GM18951 (cell line): Measurements from ENCODE around the gene CAMKMT.

Experiments
- POLR2A ChIP-seq: IDR thresholded peaks from 4 replicates; pipeline ENCODE4 v1.6.1; 2011; ENCODE audit warnings: mild to moderate bottlenecking; ENCODE audit not compliant: insufficient read length, insufficient read depth; ENCODE audit errors: extremely low read depth
- in situ Hi-C: fragments of 300-500 bp; cut with MboI; formaldehyde crosslinking; loops from one replicate; pipeline ENCODE4 v1.12.0; 2022; ENCODE audit warnings: low sequenced_read_pairs, mixed read lengths, inconsistent platforms; ENCODE audit not compliant: unreplicated experiment

The CAMKMT gene

DNA sequence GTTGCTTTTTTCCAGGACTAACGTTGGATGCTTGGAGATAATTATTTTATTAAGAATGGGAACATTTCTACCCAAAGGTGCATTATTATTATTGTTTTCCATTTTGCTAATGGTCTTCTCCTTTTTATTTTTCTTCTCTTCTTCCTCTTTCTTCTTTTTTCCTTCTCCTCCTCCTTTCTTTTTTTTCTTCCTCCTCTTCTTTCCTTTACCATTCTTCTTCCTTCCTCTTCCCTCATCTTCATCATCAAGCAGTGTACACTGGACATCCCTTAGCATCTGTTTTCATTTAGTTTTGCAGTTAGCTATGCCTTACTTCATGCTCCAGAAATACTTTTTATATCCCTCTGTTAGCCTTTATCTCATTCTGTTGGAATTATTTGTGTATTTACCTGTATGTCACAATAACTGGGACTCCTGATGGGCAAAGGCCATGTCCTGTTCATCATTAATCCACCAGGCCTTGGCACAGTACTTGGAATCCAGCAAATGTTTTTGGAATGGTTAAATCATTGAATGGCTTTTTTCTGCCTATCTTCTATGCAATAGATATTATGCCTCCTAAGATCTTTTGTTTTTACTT, 162.7 kb downstream of the CAMKMT start:
- TF ChIP-seq POLR2A: no peak
- in situ Hi-C loops: no loop called here

DNA sequence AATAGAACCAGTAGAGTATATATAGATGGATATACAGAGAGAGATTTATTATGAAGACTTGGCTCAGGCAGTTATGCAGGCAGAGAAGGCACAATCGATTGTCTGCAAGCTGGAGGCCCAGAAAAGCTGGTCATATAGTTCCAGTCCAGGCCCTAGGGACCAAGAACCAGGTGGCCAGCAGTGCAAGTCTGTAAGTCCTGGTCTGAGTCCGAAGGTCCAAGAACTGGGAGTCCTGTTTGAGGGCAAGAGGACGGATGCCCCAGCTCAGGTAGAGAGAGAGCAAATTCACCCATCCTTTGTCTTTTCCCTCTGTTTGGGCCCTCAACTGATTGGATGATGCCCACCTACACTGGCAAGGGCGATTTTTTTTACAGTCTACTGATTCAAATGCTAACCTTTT, 164.6 kb downstream of the CAMKMT start:
- in situ Hi-C loops: no loop called here
- no peak for TF ChIP-seq POLR2A

DNA sequence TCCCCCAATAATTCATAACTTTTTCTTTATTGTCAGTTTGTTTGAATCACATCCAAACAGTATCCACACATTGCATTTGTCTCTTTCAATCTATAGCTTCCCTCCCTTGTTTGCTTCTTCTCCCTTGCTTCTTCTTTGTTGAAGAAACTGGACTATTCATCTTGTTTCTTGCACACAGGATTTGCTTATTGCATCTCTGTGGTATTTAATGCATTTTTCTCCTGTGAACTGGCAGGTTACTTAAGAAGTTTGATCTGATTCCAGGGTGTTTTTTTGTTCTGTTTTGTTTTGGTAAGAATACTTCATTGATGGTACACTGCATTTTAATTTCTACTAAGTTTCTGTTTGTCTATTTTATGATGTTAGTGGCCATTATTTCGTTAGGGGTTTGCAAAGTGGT, 166.8 kb downstream of the CAMKMT start:
- no peak for TF ChIP-seq POLR2A
- in situ Hi-C loops: no loop called here

DNA sequence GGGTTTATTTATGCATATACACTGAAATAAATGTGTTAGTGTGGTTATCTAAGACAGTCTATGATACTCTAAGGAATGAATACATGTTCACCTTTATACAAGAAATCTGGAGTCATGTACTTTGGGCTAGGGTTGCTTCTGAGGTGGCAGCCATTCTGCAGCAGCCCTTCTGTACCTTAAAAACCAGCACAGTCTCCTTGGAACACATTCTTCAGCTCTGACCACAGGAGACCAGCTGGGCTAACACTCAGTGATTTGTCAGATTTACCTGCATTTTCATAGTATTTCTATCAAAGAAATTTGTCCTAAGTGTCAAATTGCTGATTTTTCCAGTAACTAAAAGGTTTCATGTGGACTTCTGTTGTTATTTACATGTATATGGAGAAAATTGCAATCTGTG, 167.7 kb downstream of the CAMKMT start:
- in situ Hi-C loops: no loop called here
- no peak for TF ChIP-seq POLR2A

DNA sequence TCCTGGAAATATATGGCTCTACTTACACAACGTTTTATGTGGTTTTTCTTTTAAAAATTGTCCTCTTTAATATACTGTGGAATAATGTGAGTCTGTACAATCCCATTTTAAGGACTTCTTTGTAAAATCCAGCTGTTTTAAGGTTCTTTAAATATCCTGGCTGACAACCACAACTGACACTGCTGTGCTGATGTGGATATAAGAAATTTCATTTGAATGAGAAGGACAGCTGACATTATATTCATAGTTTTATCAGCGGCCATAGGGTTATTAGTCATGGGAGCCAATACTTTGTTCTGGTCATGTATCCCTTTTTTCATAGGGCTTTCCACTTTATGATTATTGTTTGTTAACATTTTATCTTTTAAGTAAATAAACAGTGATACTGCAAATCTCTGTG, 169.5 kb downstream of the CAMKMT start:
- in situ Hi-C loops: no loop called here
- TF ChIP-seq POLR2A: no peak

DNA sequence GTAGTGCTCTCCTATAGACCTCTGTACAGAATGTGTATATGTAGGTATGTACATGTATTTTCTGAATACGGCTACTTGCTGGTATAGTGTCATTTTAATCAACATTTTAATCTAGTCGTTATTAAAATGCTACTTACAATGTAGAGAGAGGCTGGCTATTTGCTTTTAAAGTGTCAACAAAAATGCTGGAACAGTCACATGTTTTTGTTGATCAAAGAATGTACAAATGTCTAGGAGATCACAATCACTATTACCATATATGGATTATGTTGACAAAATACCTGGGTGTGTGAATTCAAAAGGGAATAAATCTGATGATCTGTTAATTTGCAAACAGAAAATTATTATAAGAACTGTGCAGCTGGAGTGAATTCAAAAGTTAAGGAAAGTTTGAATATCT, 170.3 kb downstream of the CAMKMT start:
- in situ Hi-C loops: no loop called here
- no peak for TF ChIP-seq POLR2A

DNA sequence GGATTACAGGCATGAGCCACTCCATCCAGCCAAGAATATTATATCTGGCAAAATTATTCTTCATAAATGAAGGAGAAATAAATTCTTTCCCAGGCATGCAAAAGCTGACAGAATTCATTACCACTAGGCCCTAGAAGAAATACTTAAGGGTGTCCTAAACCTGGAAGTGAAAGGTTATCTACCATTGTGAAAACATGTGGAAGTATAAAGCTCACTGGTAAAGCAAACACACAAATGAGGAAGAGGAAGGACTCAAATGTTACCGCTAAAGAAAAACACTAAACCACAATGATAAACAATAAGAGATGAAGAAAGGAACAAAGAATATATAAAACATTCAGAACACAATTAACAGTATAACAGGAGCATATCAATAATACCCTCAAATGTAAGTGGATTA, 171.8 kb downstream of the CAMKMT start:
- TF ChIP-seq POLR2A: no peak
- in situ Hi-C loops: no loop called here

DNA sequence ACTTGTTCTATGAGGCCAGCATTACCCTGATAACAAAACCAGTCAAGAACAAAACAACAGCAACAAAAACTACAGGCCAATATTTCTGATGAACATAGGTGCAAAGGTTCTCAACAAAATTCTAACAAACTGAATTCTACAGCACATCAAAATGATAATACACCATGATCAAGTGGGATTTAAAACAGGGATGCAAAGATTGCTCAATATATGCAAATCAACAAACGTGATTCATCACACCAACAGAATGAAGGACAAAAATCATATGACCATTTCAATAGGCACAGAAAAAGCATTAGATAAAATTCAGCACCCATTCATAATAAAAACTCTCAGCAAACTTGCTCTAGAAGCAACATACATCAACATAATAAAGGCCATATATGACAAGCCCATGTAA, 173.6 kb downstream of the CAMKMT start:
- no peak for TF ChIP-seq POLR2A
- in situ Hi-C loops: no loop called here

DNA sequence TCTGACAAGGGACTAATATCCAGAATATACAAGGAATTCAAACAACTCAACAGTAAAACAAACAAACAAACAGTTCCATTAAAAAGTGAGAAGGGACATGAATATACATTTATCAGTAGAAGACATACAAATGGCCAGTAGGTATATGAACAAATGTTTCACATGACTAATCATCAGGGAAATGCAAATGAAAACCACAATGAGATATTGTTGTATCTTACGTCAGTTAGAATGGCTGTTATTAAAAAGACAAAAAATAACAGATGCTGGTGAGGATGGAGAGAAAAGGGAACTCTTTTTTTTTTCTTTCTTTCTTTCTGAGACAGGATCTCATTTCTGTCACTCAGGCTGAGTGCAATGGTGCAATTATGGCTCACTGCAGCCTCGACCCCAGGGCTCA, 175.5 kb downstream of the CAMKMT start:
- in situ Hi-C loops: no loop called here
- TF ChIP-seq POLR2A: no peak

DNA sequence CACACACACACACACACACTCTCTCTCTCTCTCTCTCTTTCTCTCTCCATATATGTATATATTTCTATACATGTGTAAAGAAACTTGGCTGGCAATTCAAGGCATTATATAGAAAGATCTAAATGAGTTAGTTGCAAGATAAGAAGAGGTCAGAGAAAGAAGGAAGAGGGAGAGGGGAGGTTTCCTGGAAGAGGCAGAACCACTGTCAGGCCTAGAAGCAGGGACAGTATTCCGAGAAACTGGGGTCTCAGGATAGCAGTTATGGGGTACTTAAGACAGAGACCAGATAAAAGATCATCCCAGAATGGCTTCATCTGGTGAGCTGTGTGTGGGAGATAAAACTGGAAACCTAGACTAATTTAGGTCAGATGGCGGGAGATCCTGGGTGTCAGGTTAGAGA, 180.8 kb downstream of the CAMKMT start:
- in situ Hi-C loops: no loop called here
- TF ChIP-seq POLR2A: no peak

DNA sequence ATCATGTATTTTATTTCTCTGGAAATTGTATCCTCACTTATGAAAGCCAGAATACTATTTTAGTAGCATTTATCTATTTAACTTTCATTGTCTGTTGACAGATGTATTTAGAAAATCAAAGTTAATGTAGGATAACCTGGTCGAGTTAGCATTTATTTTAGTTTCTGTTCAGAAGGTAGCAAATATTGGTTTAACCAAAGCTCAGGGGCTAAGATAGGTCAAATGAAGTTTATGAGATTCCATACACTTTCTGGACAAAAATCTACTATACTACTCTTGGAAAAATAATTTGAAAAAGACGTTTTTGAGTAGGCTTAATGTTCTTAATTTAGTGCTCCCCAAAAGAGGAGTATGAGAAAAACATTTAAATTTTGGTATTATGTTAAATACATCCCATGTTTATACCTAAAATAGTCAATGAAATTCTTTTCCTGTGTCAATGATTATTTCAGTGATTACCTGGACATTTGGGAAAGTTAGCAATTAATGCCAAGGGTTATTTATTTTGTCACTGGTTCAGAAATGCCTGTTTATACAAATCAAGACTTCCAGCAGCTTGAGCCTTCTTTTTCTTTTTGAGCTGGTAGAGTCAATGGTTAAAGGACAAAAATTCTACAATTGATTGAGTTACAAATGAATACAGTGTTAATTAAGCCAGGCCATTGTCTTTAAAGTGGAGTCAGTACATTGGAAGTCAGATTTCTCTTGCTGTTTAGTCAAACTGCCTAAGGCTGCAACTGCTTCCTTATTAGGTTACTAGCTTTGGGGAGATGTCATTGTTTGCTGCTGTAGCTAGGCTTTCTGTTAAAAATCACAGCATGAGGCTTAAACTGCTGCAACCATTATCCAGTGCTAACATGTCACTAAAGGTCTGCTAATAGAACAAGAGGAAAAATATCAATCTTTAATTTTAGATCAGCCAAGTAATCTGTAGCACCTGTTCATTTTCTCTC, 182.3 kb downstream of the CAMKMT start:
- TF ChIP-seq POLR2A: no peak
- in situ Hi-C loops: no loop called here

DNA sequence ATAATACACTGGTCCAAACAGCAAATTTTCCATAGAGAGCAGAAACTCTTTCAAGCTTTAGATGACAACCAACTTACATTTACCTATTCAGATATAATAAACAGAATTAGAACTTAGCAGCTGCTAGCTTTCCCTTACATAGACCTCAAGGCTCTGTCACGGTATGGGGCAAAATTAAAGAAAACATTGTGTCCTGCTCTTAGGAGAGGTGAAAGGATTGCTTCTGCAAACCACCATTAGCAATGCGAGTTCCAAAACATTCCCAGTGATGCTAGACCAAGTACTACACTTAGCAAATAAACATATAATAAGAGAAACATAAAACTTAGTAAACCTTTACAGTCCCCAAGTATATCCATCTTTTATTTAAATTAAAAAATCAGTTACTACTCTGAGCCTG, 183.3 kb downstream of the CAMKMT start:
- in situ Hi-C loops: no loop called here
- TF ChIP-seq POLR2A: no peak

DNA sequence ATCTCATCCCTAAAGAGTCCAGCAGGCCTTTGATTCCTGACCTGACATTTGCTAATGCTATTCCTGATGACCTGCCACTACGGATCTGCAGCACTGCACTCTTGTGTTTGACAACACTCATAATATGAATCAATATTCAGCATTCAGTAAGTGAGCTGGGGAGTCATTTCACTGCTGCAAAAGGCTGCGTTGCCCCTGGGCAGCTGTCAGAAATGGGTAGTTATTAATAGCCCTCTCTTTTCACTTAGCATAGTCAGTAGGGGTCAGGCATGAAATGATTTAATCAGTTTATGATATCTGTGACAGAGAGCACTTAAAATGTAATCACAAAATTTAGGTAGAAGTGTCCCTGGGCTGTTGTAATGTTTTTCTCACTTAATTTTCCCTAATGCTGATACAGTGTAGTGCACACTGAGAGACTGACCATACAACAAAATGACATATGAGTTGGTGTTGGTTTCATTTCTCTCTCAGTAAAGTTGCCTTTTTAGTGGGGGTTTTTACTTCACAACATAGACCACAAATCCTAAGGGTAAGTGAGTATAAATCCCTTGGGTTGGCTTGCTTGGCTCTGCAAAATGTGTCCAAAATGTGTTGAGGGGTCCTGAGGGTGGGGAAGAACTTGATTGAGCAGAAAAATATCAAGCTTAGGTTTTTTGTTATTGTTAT, 184.8 kb downstream of the CAMKMT start:
- in situ Hi-C loops: no loop called here
- TF ChIP-seq POLR2A: no peak

DNA sequence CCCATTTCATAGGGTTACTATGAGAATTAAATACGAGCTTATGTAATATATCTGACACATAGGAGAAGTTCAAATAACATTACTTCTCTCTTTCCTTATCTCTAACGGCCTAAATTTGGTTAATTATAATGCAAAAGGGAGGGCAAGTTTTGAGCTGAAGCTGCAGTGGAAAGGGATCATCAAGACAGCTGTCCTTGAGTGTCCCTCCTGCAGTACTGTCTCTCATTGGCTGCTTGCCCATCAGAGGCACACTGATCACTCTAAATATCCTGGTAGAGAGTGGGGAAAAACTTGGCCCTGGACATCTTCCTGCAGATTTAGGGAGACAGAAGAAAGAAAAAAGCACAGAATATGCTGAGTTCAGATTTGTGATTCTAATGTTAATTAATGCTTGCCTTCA, 186.0 kb downstream of the CAMKMT start:
- in situ Hi-C loops: no loop called here
- TF ChIP-seq POLR2A: no peak
